NCI-H460 (cell line): ENCODE data around the gene SLC8B1. TPM values are rescaled to one million over a fixed set of nuclear protein-coding genes. Genes with fewer than 3 reads are reported as not detected.
A peak's percentile ranks its signal among the peaks of the same experiment; 100 is the strongest.

Source experiments
- DNase-seq: peaks from one replicate; pipeline ENCODE4 v3.0.0-alpha.2; 2016; ENCODE audit warnings: low read depth; ENCODE audit errors: extremely low read depth
- total RNA-seq: library from RNA; depleted of rRNA; stranded (reverse); fragments of >200 nt; shearing (Covaris generic); gene quantifications from 2 replicates; pipeline ENCODE4 v1.2.3, GENCODE V29; 2014

The SLC8B1 gene
- total RNA-seq, 1 experiment from 2014 or later: 5.4 TPM

GRCh38 chr12:113325916-113326315 is 9.0 kb downstream of the SLC8B1 start:
- DNase-seq: no peak

- DNase-seq: no peak
Observed at GRCh38 chr12:113322343-113322742, 12.6 kb downstream of the SLC8B1 start.

- DNase-seq: no peak
Observed at GRCh38 chr12:113320401-113320800, 14.5 kb downstream of the SLC8B1 start.

- no peak for DNase-seq
Observed at GRCh38 chr12:113318900-113319628, 15.8 kb downstream of the SLC8B1 start.

GRCh38 chr12:113318046-113318656 is 16.8 kb downstream of the SLC8B1 start:
- DNase-seq: no peak

- DNase-seq: no peak
Observed at GRCh38 chr12:113317122-113317521, 17.8 kb downstream of the SLC8B1 start.

GRCh38 chr12:113316155-113316554 is 18.8 kb downstream of the SLC8B1 start:
- DNase-seq: no peak

GRCh38 chr12:113315358-113315757 is 19.6 kb downstream of the SLC8B1 start:
- no peak for DNase-seq

GRCh38 chr12:113314121-113314529 is 20.8 kb downstream of the SLC8B1 start:
- DNase-seq: no peak

- no peak for DNase-seq
Observed at GRCh38 chr12:113310489-113310888, 24.4 kb downstream of the SLC8B1 start.

- DNase-seq: no peak
Observed at GRCh38 chr12:113306382-113306781, 28.5 kb downstream of the SLC8B1 start.

GRCh38 chr12:113305281-113305856 is 29.5 kb downstream of the SLC8B1 start:
- no peak for DNase-seq

- no peak for DNase-seq
Observed at GRCh38 chr12:113302886-113303640, 31.8 kb downstream of the SLC8B1 start.

GRCh38 chr12:113302466-113302865 is 32.4 kb downstream of the SLC8B1 start:
- no peak for DNase-seq

- no peak for DNase-seq
Observed at GRCh38 chr12:113301811-113302210, 33.1 kb downstream of the SLC8B1 start.

GRCh38 chr12:113299619-113300237 is 35.2 kb downstream of the SLC8B1 start:
- peak; percentile 22 for DNase-seq

GRCh38 chr12:113298861-113299545 is 35.9 kb downstream of the SLC8B1 start:
- DNase-seq: no peak

GRCh38 chr12:113298472-113298817 is 36.5 kb downstream of the SLC8B1 start:
- no peak for DNase-seq

- no peak for DNase-seq
Observed at GRCh38 chr12:113297621-113298471, 37.1 kb downstream of the SLC8B1 start.
